Effector CD8-positive, alpha-beta T cell (primary cell): ENCODE measurements around the gene NUFIP2.
"Not testable (repeated sequence)": the region's sequence is repeated elsewhere in the genome, so short reads cannot be mapped to it uniquely, and the experiment has no call there.

Experiments
- DNase-seq: peaks from one replicate; lab custom pipeline; 2025; lab: John Stamatoyannopoulos, UW
- total RNA-seq, 4 experiments: gene quantifications; one replicate each; lab custom pipeline; 2026; lab: John Stamatoyannopoulos, UW

Gene NUFIP2
- total RNA-seq, result 204 to 329 (median 302) reads per million in 4 experiments

GRCh38 chr17:29293890-29294579 is at the start of gene NUFIP2:
TSS of gene NUFIP2 (minus strand) at chr17:29294148. CDS start at chr17:29294059, 89 bp downstream.
- DNase-seq, result peak; percentile 96

- DNase-seq, result no peak
These were observed 48.3 kb upstream of the NUFIP2 start for GRCh38 chr17:29342158-29342765.

- DNase-seq, result no peak
These were observed 47.8 kb upstream of the NUFIP2 start for GRCh38 chr17:29341726-29342125.

GRCh38 chr17:29339016-29339415 is 45.1 kb upstream of the NUFIP2 start:
- not testable (repeated sequence) for DNase-seq

GRCh38 chr17:29331708-29332085 is 37.7 kb upstream of the NUFIP2 start:
- DNase-seq, result no peak

GRCh38 chr17:29331075-29331707 is 37.2 kb upstream of the NUFIP2 start:
- DNase-seq, result no peak

- no peak for DNase-seq
These were observed 33.5 kb upstream of the NUFIP2 start for GRCh38 chr17:29327412-29327811.

- no peak for DNase-seq
These were observed 32.3 kb upstream of the NUFIP2 start for GRCh38 chr17:29326023-29326813.

- DNase-seq, result no peak
These were observed 28.4 kb upstream of the NUFIP2 start for GRCh38 chr17:29322363-29322762.

GRCh38 chr17:29303386-29303785 is 9.4 kb upstream of the NUFIP2 start:
- no peak for DNase-seq

- DNase-seq, result no peak
These were observed 5.1 kb upstream of the NUFIP2 start for GRCh38 chr17:29299031-29299430.

GRCh38 chr17:29295420-29295819 is 1.5 kb upstream of the NUFIP2 start:
- DNase-seq, result no peak

GRCh38 chr17:29294580-29294900 is 592 bp upstream of the NUFIP2 start:
- no peak for DNase-seq

GRCh38 chr17:29292992-29293889 is 707 bp downstream of the NUFIP2 start:
- peak; percentile 55 for DNase-seq

- peak; percentile 46 for DNase-seq
These were observed 1.6 kb downstream of the NUFIP2 start for GRCh38 chr17:29292071-29292991.

- DNase-seq, result no peak
These were observed 2.7 kb downstream of the NUFIP2 start for GRCh38 chr17:29291163-29291752.

GRCh38 chr17:29289852-29290251 is 4.1 kb downstream of the NUFIP2 start:
- DNase-seq, result no peak

GRCh38 chr17:29283961-29284360 is 10.0 kb downstream of the NUFIP2 start:
- DNase-seq, result no peak

- no peak for DNase-seq
These were observed 10.5 kb downstream of the NUFIP2 start for GRCh38 chr17:29283496-29283895.
